ENCODE measurements around the gene LBH. TPM values are rescaled to one million over a fixed set of nuclear protein-coding genes. Genes with fewer than 3 reads are reported as not detected.

The LBH gene
- polyA plus RNA-seq, 1 of the 3 experiments (the other 2 are of a cell fraction): 22.8 TPM

DNA sequence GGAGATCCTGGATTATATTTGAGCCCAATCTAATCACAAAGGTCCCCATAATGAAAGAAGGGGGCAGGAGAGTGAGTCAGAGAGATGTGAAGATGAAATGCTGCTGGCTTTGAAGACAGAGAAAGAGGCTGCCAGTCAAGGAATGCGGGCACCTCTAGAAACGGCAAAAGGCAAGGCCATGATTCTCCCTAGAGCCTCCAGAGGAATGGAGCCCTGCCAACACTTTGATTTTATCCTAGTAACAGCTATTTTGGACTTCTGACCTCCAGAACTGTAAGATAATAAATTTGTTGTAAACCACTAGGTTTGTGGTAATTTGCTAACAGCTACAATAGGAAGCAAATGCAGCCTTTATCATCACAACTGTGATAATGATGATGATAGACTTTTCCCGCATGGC, 32.9 kb downstream of the LBH start (continued):
- TF ChIP-seq FOXM1 (IDR thresholded peaks at IDR 0.05; ENCODE audit: low read depth) (no peak), ELF1 (IDR thresholded peaks at IDR 0.05) (no peak)
- TF ChIP-seq, protein P1, sequence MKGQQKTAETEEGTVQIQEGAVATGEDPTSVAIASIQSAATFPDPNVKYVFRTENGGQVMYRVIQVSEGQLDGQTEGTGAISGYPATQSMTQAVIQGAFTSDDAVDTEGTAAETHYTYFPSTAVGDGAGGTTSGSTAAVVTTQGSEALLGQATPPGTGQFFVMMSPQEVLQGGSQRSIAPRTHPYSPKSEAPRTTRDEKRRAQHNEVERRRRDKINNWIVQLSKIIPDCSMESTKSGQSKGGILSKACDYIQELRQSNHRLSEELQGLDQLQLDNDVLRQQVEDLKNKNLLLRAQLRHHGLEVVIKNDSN (IDR thresholded peaks at IDR 0.05; ENCODE audit: borderline replicate concordance, low read depth): no peak

DNA sequence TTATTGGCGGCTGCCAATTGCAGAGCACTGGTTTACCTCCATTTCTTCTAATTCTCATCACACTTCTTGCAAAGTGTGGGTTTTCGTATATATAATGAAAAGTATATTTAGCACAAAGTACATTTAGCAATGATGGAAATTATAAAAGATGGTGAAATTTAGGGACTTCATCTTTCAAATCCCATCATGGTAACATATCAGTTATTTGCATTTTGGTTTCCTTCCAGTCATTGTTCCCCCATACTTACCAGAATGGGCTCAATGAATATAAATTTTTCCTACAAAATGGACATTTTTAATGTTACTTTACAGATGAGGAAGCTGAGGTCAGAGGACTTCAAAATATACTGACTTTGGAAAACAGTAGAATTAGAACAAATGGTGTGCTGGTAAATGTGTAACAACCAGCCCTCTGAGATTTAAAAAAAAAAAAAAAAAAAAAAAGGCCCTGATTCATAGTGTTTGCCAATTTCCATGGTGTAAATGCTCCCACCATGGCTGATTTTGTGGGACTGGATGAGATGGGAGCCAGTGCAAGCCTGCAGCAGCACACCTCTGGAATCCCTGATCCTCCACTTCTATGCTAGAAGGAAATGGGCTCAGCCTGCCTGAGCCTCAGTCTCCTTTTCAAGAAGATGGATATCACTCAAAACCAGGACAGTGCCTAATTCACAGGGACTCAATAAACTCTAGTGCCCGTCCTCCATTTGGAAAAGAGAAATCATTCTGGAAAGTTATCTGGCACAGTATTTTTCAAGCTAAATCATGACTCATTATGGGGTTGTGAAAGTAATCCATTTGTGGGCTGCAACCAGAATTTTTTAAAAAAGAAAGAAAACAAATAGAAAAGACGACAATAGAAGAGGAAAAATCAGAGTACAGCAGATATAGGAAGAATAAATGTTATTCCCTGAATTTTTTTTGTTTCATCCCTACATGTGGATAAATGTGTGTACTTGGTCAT, 34.0 kb downstream of the LBH start:
- Histone ChIP-seq H3K27ac (ENCODE audit: low read depth in 2 of 2, low read length in 1 of 2) (peak overlapping the region in 1 of 2 experiments; percentile 45; a peak in 2 of 4 replicates), H4K20me1 (ENCODE audit: insufficient read depth) (no peaks in the 10 kb centered on the region), H3K4me3 (ENCODE audit: low read depth in 2 of 2, low read length in 1 of 2) (no peak overlapping the region), H3K4me1 (ENCODE audit: control insufficient read depth in 1 of 2, insufficient read depth in 2 of 2, low read depth in 1 of 2, low read length in 1 of 2) (peaks cover 0 to 2% of the 10 kb centered on the region in 2 experiments; a peak in 1 of 4 replicates), H3K4me2 (no peak overlapping the region), H3K36me3 (replicated peaks in 1 of 2; ENCODE audit: control insufficient read depth in 1 of 2, insufficient read depth in 2 of 2, low read length in 1 of 2) (no peaks in the 10 kb centered on the region), H3K27me3 (ENCODE audit: insufficient read depth) (no peaks in the 10 kb centered on the region), H3F3A (replicated peaks; ENCODE audit: insufficient read depth) (peaks cover 8% of the 10 kb centered on the region), H3K9me2 (no peaks in the 10 kb centered on the region), H3K9me3 (no peaks in the 10 kb centered on the region), H3K79me2 (ENCODE audit: insufficient read depth) (no peaks in the 10 kb centered on the region), H3K9ac (no peak overlapping the region), H2AFZ (ENCODE audit: low read depth) (no peak overlapping the region)
- CTCF ChIA-PET: interaction anchor here (0.7 to 2.8 kb wide), 4 partner anchors 15 to 446 kb away, joined by 3 to 15 read pairs (median 3); no protein-coding TSS in a partner anchor
- POLR2A ChIA-PET: no interaction called here
- no peak for DNase-seq
- TF ChIP-seq FOSL2 (IDR thresholded peaks at IDR 0.05; ENCODE audit: borderline replicate concordance, low read depth) (peak; percentile 25; the same call in 1 of the 2 replicates), TAF1 (IDR thresholded peaks at IDR 0.05; ENCODE audit: borderline replicate concordance, low read depth, low read length) (no peak)
- WGBS (ENCODE audit: low lambda C conversion rate): 65% methylated on average over 4 of the region's 4 CpGs

DNA sequence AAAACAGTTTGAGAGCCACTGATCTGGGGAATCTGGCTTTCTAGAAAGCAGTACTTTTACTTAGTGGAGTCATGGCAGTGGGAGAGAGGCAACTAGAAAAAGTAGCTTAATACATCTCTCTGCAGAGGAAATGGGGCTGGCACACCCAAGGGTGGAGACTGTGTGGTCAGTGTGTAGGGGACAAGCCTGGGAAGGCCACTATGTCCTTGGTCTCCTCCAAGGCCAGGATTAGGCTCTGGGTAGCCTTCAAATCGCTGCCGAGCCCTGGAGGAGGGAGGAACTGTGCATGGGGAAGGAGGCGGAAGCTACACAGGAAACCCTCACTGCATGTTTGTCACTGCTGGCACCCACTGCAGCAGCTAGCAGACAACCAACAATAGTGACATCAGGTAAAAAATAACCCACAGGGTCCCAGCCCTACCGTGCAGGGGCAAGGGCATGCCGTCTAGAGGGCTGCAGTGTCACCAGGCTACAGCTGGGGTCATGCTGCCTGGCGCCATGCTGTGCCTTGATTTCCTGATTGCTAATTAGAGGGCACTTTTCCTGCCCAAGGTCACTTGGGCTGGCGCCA, 34.8 kb downstream of the LBH start:
- no peaks in the 10 kb centered on the region for H3K36me3 ChIP-seq (replicated peaks in 1 of 2; ENCODE audit: control insufficient read depth in 1 of 2, insufficient read depth in 2 of 2, low read length in 1 of 2)
- WGBS (ENCODE audit: low lambda C conversion rate): 81% methylated on average over 4 of the region's 7 CpGs
- H3F3A ChIP-seq (replicated peaks; ENCODE audit: insufficient read depth): peaks cover 8% of the 10 kb centered on the region
- peaks cover 0 to 2% of the 10 kb centered on the region in 2 experiments; a peak in 1 of 4 replicates for H3K4me1 ChIP-seq (ENCODE audit: control insufficient read depth in 1 of 2, insufficient read depth in 2 of 2, low read depth in 1 of 2, low read length in 1 of 2)
- no peak for TF ChIP-seq EZH2phosphoT487 (IDR thresholded peaks at IDR 0.05; ENCODE audit: borderline replicate concordance, low read depth)
- no peak for TF ChIP-seq JUND (IDR thresholded peaks at IDR 0.05)
- TF ChIP-seq GATA2 (CRISPR knock-in tag; IDR thresholded peaks at IDR 0.05): no peak
- TF ChIP-seq RXRA (IDR thresholded peaks at IDR 0.05; ENCODE audit: borderline replicate concordance, low read depth): no peak
- TF ChIP-seq, protein P1 (IDR thresholded peaks at IDR 0.05; ENCODE audit: borderline replicate concordance, low read depth): no peak
- TF ChIP-seq, protein P2, sequence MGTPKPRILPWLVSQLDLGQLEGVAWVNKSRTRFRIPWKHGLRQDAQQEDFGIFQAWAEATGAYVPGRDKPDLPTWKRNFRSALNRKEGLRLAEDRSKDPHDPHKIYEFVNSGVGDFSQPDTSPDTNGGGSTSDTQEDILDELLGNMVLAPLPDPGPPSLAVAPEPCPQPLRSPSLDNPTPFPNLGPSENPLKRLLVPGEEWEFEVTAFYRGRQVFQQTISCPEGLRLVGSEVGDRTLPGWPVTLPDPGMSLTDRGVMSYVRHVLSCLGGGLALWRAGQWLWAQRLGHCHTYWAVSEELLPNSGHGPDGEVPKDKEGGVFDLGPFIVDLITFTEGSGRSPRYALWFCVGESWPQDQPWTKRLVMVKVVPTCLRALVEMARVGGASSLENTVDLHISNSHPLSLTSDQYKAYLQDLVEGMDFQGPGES (IDR thresholded peaks at IDR 0.05; ENCODE audit: low read depth, low read length): no peak
- no peak for TF ChIP-seq EP300 (IDR thresholded peaks at IDR 0.05; ENCODE audit: borderline replicate concordance in 1 of 2, low read depth in 1 of 2, low read length in 1 of 2)
- TF ChIP-seq, protein P3, sequence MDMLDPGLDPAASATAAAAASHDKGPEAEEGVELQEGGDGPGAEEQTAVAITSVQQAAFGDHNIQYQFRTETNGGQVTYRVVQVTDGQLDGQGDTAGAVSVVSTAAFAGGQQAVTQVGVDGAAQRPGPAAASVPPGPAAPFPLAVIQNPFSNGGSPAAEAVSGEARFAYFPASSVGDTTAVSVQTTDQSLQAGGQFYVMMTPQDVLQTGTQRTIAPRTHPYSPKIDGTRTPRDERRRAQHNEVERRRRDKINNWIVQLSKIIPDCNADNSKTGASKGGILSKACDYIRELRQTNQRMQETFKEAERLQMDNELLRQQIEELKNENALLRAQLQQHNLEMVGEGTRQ (IDR thresholded peaks at IDR 0.05; ENCODE audit: borderline replicate concordance, low read depth, low read length): no peak
- TF ChIP-seq, protein P4, sequence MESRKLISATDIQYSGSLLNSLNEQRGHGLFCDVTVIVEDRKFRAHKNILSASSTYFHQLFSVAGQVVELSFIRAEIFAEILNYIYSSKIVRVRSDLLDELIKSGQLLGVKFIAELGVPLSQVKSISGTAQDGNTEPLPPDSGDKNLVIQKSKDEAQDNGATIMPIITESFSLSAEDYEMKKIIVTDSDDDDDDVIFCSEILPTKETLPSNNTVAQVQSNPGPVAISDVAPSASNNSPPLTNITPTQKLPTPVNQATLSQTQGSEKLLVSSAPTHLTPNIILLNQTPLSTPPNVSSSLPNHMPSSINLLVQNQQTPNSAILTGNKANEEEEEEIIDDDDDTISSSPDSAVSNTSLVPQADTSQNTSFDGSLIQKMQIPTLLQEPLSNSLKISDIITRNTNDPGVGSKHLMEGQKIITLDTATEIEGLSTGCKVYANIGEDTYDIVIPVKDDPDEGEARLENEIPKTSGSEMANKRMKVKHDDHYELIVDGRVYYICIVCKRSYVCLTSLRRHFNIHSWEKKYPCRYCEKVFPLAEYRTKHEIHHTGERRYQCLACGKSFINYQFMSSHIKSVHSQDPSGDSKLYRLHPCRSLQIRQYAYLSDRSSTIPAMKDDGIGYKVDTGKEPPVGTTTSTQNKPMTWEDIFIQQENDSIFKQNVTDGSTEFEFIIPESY (IDR thresholded peaks at IDR 0.05; ENCODE audit: borderline replicate concordance, low read depth): no peak
- TF ChIP-seq SIN3A (IDR thresholded peaks at IDR 0.05; ENCODE audit: borderline replicate concordance, low read depth, low read length): no peak
- no peak for TF ChIP-seq TEAD4 (IDR thresholded peaks at IDR 0.05; ENCODE audit: borderline replicate concordance, insufficient read depth)
- no peak for TF ChIP-seq RAD21 (IDR thresholded peaks at IDR 0.05; ENCODE audit: low read length)
- TF ChIP-seq SMC3 (IDR thresholded peaks at IDR 0.05; ENCODE audit: low read depth, low read length): no peak
- no peak for TF ChIP-seq ELF1 (IDR thresholded peaks at IDR 0.05)
- no peak for DNase-seq
- H3K4me3 ChIP-seq (ENCODE audit: low read depth in 2 of 2, low read length in 1 of 2): no peak overlapping the region
- no peaks in the 10 kb centered on the region for H3K79me2 ChIP-seq (ENCODE audit: insufficient read depth)
- ChIA-PET POLR2A (no interaction called here), CTCF (interaction anchor here (0.7 to 2.8 kb wide), 3 partner anchors 16 to 445 kb away, joined by 3 to 15 read pairs (median 3); no protein-coding TSS in a partner anchor)
- no peak overlapping the region for H3K9ac ChIP-seq
- H3K9me2 ChIP-seq: no peaks in the 10 kb centered on the region
- H3K9me3 ChIP-seq: no peaks in the 10 kb centered on the region
- H3K27me3 ChIP-seq (ENCODE audit: insufficient read depth): no peaks in the 10 kb centered on the region
- no peak overlapping the region for H3K4me2 ChIP-seq
- H4K20me1 ChIP-seq (ENCODE audit: insufficient read depth): no peaks in the 10 kb centered on the region
- H2AFZ ChIP-seq (ENCODE audit: low read depth): no peak overlapping the region
- peak overlapping the region in 1 of 2 experiments; percentile 45; a peak in 2 of 4 replicates for H3K27ac ChIP-seq (ENCODE audit: low read depth in 2 of 2, low read length in 1 of 2)

Measured in SK-N-SH (cell line).